ENCODE results near the gene TBC1D17.
A peak's percentile ranks its signal among the peaks of the same experiment; 100 is the strongest.

Gene TBC1D17

GRCh38 chr19:49895566-49896297, 18.2 kb downstream of the TBC1D17 start:
- DNase-seq: no peak

GRCh38 chr19:49896863-49897621, 19.5 kb downstream of the TBC1D17 start, which contains the start of gene IL4I1:
Gene IL4I1 (minus strand): TSS chr19:49896887. CDS start chr19:49896160, 727 bp downstream.
- peak; percentile 70 for DNase-seq

- DNase-seq: no peak
Measured at GRCh38 chr19:49904136-49904535, 26.6 kb downstream of the TBC1D17 start.

GRCh38 chr19:49906879-49907564, 29.5 kb downstream of the TBC1D17 start:
- no peak for DNase-seq

- DNase-seq: no peak
Measured at GRCh38 chr19:49907745-49908446, 30.4 kb downstream of the TBC1D17 start.

- no peak for DNase-seq
Measured at GRCh38 chr19:49908480-49909420, 31.2 kb downstream of the TBC1D17 start.

GRCh38 chr19:49910179-49910578, 32.7 kb downstream of the TBC1D17 start:
- DNase-seq: no peak

GRCh38 chr19:49911381-49912145, 34.1 kb downstream of the TBC1D17 start:
- no peak for DNase-seq

GRCh38 chr19:49912965-49913685, 35.6 kb downstream of the TBC1D17 start:
- no peak for DNase-seq

- no peak for DNase-seq
Measured at GRCh38 chr19:49913720-49914119, 36.2 kb downstream of the TBC1D17 start.

- DNase-seq: no peak
Measured at GRCh38 chr19:49915271-49915670, 37.8 kb downstream of the TBC1D17 start.

- DNase-seq: no peak
Measured at GRCh38 chr19:49916839-49917733, 39.6 kb downstream of the TBC1D17 start.

- DNase-seq: no peak
Measured at GRCh38 chr19:49918089-49918488, 40.6 kb downstream of the TBC1D17 start.

- DNase-seq: no peak
Measured at GRCh38 chr19:49920624-49921363, 43.3 kb downstream of the TBC1D17 start.

- no peak for DNase-seq
Measured at GRCh38 chr19:49921871-49922795, 44.6 kb downstream of the TBC1D17 start.

GRCh38 chr19:49923055-49924003, 45.8 kb downstream of the TBC1D17 start:
- DNase-seq: no peak

Data from RPMI8226 (cell line).